Measurements from ENCODE around the gene CTU2. TPM values are rescaled to one million over a fixed set of nuclear protein-coding genes. Genes with fewer than 3 reads are reported as not detected.

The CTU2 gene
- total and polyA plus RNA-seq, 2 of the 8 experiments (the other 6 are each of a cell fraction or from before 2014, with no cell fraction given): 32.7 to 42.9 TPM

DNA sequence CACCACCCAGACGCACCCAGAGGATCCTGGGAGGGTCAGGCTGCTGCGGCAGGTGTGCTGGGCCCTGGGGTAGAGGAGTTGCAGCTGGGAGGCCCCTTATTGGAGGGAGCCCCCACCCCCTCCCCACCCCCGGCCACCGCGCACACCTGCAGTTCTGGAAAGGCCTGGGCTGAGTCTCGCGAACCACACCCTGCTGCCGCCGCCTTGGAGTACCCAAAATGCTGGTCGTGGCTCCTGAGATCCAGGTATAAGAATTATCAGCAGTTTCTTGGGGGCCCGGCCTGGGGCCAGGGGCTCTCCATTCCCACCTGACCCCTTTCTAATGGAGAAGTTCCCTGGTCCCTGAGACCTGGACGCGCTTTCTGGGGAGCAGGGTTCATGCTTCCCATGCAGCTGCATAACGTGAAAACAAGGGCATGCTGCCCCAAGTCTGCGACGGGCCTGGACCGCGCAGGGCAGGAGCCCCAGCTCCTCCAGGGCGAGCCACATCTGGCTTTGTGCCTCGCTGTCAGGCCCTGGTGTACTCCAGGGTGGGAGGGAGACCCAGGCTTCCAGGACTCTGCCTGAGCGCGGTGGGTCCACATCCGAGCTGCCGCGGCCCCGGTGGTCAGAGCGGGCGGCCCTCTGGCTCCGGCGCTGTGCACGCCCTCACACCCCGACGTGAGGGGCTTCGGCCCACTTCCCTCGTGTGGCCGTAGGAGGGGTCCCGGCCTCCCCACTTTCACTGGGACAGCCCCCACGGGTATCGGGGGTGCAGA lies 12.7 kb upstream of the CTU2 start (continued):
- TF ChIP-seq ATF3 (IDR thresholded peaks at IDR 0.05; ENCODE audit: insufficient read depth, low read depth, low read length) (no peak), MAX (IDR thresholded peaks at IDR 0.05) (no peak), SIRT6 (IDR thresholded peaks at IDR 0.05; ENCODE audit: low read length) (no peak), RBBP5 (IDR thresholded peaks at IDR 0.05; ENCODE audit: borderline replicate concordance, low read depth, low read length) (no peak), GABPA (IDR thresholded peaks at IDR 0.05; ENCODE audit: borderline replicate concordance, insufficient read depth, low read length) (no peak)

Data from H1 (cell line).